HG03159 (cell line): ENCODE measurements around the gene FBXL5.

Experiments used
- ATAC-seq: cut with Tn5 transposase; IDR thresholded peaks from one replicate; pipeline ENCODE4 v1.9.1; 2021; ENCODE audit warnings: mild to moderate bottlenecking, moderate library complexity; ENCODE audit not compliant: unreplicated experiment

The FBXL5 gene

DNA sequence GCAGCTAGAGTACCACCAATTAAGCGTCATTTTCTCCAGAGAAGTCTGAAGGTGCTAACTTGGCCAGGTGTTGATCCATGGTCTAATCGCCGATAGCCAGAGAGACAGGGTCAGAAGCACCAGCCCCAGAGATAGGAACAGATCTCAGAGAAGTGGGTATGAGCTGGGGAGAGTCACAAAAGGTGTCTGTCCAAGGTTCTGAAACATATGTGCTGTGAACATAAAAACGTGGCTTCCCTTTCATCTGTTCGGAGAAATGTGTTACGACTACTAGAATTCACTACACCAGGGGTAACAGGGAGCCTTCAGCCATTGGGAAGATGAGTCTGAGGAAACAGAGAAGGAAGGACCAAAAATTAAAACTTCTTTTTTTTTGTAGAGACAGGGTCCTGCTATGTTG is 91.3 kb downstream of the FBXL5 start:
- ATAC-seq, result no peak

DNA sequence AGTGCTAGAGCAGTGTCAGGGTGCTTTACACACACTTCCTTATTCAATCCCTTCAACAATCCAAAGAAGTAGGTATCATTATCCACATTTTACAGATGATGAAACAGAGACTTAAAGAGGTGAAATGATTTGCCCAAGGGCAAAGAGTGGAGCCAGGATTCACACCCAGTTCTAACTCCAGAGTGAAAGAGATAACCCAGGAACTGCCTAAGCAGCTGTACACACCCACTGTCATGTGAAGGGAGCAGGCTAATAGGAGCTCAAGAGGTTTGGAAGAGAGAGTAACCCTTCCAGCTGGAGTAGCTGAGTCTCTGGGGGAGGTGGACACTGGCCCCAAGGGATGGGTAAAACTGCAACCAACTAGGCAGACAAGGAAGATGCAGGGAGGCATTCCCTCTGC is 92.5 kb downstream of the FBXL5 start:
- ATAC-seq, result no peak

DNA sequence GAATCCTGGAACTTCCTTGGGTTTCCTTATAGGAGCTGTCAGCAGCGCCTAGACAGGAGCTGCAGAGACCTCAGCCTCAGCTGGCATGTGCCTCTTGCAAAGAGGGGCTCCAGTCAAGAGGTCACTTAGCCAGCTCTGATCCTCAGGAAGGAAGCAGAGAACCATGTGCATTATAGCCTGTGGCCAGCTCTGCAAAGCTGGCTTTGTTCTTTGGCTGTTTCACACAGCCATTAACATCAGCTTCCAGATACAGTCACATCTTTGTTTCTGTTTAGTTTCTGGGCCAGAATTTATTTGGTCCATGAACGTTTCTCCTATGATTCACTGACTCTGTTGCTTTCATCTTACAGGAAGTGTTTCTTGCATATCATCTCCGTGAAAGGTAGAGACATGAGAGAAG is 93.0 kb downstream of the FBXL5 start:
- no peak for ATAC-seq

DNA sequence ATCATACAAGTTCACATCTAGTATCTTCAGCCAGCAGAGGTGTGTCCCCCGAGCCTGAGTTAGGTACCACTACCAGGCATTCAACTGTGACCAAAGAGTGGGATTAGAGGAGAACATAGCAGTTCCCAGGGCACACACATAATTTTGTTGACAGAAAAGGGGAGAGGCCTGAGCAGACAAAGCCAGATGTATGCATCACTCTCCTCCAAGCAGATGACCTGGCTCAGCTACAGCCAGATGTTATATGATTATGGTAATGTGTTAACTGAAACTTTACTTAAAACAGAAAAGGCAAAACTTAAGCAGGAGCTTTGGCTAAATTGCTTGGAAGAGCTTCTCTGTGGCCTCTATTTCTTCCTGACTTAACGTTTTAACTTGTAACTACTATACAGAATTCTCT is 96.6 kb downstream of the FBXL5 start:
- no peak for ATAC-seq

DNA sequence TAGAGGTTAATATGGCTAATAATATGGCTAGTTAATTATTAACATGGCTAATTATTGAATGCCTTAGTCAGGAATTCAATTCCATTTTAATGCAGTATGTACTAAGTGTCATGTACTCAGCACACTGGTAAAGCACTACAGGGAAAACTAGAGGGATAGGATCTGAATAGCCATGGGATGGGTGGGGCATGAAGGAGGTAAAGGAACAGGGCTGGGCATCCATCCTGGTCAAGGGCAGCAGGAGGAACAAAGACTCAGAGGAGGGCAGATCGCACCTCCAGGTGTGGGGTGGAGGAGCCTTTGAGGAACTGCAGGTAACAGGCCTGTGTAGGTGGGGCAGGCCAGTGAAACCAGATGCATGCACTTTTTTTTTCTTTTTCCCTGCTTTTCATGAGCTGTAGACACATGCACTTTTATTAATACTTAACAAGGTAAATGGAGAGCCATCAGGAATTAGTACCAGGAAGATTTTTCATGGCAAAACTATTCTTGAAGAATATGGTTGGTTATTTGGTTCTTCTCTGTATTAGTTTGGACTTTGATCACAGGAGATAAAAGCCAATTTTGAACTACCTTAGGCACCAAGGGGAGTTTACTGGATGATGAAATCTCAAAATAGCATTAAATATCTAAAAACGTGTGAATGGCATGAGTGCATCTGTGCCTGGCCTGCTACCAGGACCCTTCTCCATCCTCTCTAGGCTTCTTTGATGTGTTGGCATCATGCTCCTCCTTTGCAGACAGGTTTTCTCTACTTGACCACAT is 97.2 kb downstream of the FBXL5 start:
- no peak for ATAC-seq

DNA sequence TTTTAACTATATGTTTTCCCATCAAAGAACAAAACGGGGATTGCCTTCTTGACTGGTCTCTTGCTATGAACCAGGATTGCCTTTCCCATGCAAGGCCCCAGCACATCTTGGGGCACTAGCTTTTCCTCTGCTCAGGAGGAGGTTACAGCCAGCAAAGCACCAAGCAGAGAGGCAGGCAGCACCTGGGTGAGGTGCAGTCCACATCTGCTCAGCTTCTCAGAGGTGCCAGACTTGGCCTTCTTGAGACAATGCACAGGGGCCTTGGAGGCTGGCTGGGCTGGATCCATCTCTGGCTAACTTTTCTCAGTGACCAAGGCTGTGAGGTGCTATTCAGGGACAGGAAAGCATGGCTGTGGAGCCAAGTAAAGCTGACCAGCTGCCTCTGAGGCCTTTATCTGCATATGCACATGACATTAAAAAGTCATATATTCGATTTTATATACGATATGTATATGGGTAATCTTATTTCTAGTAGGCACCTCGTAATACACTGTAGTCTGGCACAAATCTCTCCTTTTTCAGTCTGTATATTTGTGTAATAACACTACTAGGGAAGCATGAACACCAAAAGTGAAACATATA is 98.6 kb downstream of the FBXL5 start:
- ATAC-seq, result no peak
